NCI-H1105 treated with DMSO at 0.1 percent for 48 hours (cell line): ENCODE results near the gene CD274.
A peak's percentile ranks its signal among the peaks of the same experiment; 100 is the strongest.
"Not testable (repeated sequence)": the region's sequence is repeated elsewhere in the genome, so short reads cannot be mapped to it uniquely, and the experiment has no call there.

Experiments used
- DNase-seq: peaks from one replicate; lab custom pipeline; 2025; lab: John Stamatoyannopoulos, UW

The CD274 gene

DNA sequence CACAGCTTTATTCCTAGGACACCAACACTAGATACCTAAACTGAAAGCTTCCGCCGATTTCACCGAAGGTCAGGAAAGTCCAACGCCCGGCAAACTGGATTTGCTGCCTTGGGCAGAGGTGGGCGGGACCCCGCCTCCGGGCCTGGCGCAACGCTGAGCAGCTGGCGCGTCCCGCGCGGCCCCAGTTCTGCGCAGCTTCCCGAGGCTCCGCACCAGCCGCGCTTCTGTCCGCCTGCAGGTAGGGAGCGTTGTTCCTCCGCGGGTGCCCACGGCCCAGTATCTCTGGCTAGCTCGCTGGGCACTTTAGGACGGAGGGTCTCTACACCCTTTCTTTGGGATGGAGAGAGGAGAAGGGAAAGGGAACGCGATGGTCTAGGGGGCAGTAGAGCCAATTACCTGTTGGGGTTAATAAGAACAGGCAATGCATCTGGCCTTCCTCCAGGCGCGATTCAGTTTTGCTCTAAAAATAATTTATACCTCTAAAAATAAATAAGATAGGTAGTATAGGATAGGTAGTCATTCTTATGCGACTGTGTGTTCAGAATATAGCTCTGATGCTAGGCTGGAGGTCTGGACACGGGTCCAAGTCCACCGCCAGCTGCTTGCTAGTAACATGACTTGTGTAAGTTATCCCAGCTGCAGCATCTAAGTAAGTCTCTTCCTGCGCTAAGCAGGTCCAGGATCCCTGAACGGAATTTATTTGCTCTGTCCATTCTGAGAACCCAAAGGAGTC lies at the start of gene CD274:
CD274 (plus strand) TSS at position 184 of the 733 bp plus-strand sequence. CDS start 5,572 bp downstream, outside the sequence.
- DNase-seq, result peak; percentile 88

DNA sequence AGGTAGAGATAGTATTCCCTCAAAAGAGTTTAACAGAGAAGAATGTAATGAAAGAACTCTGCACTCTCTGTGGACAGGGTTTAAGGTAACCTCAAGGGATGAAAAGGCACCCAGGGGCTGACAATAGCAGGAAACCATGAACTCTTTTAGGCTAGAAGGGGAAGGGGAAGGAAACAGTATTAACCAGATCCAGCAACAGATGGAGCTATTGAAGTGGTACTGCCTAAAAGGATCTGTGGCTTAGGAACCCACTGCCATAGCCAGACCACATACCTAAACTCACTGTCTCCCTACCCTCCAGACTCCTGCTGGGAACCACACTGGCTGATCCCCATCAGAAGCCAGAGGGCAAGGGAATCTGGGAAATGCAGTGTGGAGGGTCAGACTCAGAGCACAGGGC lies 48.1 kb upstream of the CD274 start:
- DNase-seq, result no peak

DNA sequence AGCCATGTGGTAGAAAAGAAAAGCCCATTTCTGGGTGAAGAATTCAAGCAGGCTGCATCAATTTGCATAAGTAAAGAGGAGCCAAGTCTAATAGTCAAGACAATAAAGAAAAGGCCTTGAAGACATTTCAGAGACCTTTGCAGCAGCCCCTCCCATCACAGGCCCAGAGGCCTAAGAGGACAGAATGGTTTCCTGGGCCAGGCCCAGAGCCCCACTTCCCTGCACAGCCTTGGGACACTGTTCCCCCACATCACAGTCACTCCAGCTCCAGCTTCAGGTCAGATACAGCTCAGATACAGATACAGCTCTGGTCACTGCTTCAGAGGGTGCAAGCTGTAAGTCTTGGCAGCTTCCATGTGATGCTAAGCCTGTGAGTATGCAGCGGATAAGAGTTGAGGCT lies 41.7 kb upstream of the CD274 start:
- DNase-seq, result no peak

DNA sequence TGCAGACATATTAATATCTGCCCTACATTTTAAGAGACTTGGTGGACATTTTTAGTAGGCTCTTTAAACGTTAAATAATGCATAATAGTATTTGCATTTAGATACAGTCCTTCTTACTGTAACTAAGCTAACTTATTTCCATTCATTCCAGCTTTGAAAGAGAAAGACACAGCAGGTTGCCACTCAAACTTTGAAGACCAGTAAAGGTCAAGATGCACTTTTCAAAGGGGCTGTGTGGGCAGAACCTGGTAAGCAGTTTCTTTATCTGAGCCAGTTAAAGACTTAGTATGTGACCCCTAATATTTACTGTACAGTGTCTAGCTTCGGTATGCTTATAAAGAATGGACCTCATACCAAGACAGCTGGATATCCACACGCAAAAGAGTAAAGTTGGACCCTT lies 33.4 kb upstream of the CD274 start:
- DNase-seq, result no peak

DNA sequence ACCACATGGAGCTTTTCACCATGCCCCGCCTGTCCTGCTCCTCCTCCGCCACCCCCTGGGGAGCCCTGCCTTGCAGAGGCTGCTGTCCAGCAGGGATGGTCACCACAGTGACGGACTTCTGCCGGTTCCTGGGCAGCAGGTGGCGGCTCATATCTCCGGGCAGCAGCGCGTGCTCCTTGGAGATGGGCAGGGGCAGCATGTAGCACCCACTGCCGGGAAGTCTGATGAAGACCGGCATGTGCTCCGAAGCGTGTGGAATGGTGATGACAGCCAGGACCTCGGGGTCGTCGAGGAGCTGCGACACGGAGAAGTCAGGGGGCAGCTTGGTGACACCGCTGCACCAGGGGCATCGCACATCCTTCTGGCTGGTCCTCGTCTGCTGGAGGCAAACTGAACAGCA lies 31.9 kb upstream of the CD274 start:
- DNase-seq, result no peak

DNA sequence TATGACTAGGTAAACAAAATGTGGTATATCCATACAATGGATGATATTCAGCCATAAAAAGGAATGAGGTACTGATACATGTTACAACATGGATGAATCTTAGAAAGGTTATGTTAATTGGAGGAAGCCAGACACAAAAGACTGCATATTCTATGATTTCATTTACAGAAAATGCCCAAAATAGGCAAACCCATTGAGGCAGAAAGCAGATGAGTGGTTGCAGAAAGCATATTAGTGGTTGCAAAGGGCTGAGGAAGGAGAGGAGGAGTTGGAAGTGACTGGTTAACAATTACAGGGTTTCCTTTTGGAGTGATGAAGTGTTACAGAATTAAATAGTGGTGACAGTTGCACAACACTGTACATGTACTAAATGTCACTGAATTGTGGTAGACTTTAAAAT lies 30.4 kb upstream of the CD274 start:
- DNase-seq, result no peak

DNA sequence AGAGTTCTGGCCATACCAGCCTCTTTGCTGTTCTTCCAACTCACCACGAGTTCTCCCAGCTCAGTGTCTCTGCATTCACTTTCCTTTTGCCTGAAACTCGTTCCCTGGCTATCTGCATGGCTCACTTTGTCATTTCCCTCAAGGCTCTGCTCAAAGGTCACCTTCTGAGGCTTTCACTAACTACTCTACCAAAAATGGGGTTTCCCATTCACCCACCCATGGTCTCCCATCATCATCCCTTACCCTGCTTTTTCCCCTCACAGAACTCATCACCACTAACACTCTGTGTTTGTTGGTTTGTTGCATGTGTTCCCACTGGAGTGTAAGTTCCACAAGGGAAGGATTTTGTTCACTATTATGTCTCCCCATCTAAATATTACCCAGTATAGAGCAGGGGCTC lies 29.2 kb upstream of the CD274 start:
- no peak for DNase-seq

DNA sequence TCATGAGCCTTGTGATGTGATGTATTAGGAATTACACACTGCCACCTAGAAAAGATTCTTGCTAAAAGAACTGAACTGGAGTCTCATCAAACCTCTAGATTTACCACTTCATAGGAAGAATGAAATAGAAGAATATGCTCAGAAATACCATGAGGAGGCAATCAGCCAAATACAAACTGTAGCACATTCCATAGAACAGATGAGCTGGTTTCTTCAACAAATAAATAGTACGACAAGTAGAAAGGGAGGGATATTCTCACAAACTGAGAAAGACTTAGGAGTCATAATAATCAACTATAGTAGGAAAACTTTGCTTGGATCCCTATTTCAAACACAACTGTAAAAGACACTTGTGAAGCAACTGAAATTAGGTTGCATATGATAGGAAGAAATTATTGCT lies 28.1 kb upstream of the CD274 start:
- no peak for DNase-seq

DNA sequence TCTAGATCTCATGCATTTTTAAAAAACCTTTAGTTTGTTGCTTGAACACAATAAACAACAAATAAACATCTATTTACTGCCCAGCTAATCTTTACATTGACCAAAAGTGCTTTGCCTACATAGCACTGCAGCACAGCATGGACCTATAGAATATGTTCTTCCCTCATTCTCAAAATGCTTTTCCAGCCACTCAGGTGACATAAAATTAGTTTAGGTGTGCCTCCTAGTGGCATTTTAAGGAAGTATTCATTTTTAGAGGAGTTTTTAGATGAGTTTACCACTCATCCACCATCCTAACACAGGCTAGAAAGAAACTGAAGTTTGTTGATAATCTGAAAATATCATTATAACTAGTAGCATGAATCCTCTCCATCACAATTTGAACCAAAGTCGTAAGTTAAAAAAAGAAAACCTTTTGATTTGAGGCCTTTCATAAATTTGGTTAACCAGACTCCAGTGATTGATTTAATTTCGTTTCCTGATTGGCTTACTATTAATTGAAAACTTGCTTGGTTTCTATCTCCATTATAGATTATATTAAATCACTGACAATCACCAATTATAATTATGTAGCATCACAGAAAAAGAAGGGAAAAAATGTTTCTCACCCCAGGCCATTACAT lies 25.2 kb upstream of the CD274 start:
- DNase-seq, result peak; percentile 34

DNA sequence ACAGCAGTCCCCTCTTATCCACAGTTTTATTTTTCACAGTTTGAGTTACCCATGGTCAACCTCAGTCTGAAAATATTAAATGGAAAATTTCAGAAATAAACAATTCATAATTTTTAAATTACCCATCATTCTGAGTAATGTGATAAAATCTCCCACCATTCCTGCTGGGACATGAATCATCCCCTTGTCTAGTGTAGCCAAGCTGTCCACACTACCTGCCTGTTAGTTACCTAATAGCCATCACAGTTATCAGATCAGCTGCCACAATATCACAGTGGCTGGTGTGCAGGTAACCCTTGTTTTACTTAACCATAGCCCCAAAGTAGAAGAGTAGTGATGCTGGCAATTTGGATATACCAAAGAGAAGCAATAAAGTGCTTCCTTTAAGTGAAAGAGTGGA lies 23.3 kb upstream of the CD274 start:
- DNase-seq, result no peak

DNA sequence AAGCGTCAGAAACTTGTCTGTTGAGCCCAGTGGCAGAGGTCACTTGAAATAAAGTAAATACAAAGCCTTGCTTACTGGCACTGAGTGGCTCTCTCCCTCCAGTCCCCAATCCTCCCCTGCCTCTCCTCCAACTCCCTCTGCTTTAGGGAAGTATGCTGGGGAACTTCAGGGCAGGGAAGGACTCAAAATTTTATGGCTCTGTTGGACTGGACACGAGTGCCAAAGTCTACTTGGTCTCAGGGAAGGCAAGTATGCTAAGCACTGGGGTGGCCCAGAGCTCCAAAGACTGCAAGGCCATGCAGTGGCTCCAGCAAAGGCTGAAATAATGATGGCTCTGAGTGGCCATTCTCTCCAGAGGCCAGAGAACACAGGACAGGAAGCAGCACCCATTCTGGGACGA lies 22.2 kb upstream of the CD274 start:
- DNase-seq, result no peak

DNA sequence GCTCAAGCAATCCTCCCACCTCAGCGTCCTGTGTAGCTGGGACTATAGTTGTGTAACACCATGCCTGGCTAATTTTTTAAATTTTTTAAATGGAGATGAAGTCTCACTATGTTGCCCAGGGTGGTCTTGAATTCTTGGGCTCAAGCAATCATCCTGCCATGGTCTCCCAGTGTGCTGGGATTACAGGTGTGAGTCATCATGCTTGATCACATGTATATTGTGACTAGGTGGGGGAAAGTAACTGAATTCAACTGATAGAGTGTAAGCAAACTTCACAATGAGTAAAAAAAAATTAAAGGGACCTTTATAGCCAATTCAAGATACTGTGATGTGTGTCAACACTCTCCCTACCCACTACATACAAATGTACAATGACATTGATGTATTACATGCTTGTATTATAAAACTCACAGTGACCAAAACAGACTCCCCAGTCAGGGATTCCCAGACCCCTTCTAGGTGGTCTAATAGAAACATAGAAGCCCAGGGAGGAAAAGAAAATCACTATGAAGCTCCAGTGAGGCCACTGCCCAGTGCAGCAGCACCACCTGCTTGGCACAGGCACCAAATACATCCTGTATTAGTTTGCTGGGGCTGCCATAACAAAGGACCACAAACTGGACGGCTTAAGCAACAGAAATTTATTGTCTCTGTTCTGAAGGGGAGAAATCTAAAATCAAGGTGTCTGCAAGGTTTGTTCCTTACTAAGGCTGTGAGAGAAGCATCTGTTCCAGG lies 21.4 kb upstream of the CD274 start:
- DNase-seq, result no peak

DNA sequence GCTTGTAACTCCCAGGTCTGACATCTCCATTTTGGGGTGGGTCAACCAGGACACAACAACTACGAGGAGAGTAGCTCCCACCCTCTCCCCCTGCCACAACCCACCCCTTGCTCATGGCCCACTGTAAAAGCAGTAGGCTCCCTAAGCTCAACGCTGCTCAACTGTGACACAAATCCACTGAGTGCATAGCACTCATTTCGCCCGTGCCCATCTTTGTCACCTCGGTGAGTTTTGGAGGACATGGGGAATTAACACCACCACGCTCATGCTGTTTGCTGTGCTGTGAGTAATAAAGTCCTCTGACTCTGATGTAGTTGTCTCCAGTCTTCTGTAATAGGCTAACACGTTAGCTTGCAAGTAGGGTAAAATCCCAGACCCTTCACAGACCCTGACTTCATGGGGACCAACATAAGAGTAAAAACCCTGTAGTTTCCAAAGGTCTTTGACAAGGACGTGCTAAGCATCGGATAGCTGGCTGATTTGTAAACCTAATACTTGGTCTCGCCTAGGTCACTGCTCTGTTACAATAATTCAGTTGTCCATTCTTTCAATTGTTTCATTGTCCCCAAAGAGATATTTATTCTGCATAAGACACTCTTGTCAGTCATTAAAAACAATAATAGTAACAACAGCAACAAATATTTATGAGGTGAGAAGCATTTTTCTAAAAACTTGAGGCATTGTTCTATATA lies 20.3 kb upstream of the CD274 start:
- no peak for DNase-seq

DNA sequence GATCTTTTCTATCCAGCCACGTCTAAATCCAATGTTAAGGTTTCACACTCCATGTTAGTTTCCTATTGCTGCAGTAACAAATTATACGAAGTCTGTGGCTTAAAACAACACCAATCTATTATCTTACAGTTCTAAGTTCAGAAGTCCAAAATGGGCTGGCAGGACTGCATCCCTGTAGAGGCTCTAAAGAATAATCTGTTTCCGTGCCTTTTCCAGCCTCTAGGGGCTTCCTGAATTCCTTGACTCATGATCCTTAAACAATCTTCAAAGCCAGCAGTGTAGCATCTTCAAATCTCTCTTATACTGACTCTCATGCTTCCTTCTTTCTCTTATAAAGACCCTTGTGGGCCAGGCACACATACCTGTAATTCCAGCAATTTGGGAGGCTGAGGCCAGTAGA lies 19.4 kb upstream of the CD274 start:
- no peak for DNase-seq

DNA sequence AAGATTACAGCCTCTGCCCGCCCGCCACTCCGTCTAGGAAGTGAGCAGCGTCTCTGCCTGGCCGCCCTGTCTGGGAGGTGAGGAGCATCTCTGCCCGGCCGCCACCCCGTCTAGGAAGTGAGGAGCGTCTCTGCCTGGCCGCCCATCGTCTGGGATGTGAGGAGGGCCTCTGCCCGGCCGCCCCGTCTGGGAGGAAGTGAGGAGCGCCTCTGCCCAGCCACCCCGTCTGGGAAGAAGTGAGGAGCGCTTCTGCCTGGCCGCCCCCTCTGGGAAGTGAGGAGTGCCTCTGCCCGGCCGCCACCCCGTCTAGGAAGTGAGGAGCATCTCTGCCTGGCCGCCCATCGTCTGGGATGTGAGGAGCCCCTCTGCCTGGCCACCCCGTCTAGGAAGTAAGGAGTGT lies 17.5 kb upstream of the CD274 start:
- not testable (repeated sequence) for DNase-seq

DNA sequence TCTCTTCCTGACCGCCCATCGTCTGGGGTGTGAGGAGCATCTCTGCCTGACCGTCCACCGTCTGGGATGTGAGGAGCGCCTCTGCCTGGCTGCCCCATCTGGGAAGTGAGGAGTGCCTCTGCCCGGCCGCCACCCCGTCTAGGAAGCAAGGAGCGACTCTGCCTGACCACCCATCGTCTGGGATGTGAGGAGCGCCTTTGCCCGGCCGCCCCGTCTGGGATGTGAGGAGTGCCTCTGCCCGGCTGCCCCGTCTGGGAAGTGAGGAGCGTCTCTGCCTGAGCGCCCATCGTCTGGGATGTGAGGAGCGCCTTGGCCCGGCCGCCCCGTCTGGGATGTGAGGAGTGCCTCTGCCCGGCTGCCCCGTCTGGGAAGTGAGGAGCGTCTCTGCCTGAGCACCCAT lies 17.0 kb upstream of the CD274 start:
- not testable (repeated sequence) for DNase-seq

DNA sequence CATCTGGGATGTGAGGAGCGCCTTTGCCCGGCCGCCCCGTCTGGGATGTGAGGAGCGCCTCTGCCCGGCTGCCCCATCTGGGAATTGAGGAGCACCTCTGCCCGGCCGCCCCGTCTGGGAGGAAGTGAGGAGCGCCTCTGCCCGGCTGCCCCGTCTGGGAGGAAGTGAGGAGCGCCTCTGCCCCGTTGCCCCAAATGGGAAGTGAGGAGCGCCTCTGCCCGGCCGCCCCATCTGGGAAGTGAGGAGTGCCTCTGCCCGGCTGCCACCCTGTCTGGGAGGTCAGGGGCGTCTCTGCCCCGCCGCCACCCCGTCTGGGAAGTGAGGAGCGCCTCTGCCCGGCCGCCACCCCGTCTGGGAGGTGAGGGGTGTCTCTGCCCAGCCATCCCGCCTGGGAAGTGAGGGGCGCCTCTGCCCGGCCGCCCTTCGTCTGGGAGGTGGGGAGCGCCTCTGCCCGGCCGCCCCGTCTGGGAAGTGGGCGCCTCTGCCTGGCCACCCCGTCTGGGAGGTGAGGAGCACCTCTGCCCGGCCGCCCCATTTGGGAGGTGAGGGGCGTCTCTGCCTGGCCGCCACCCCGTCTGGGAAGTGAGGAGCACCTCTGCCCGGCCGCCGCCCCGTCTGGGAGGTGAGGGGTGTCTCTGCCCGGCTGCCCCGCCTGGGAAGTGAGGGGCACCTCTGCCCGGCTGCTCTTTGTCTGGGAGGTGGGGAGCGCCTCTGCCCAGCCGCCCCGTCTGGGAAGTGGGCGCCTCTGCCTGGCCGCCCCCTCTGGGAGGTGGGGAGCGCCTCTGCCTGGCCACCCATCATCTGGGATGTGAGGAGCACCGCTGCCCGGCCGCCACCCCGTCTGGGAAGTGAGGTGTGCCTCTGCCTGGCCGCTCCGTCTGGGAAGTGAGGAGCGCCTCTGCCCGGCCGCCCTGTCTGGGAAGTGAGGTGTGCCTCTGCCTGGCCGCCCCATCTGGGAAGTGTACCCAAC lies 16.2 kb upstream of the CD274 start:
- not testable (repeated sequence) for DNase-seq

DNA sequence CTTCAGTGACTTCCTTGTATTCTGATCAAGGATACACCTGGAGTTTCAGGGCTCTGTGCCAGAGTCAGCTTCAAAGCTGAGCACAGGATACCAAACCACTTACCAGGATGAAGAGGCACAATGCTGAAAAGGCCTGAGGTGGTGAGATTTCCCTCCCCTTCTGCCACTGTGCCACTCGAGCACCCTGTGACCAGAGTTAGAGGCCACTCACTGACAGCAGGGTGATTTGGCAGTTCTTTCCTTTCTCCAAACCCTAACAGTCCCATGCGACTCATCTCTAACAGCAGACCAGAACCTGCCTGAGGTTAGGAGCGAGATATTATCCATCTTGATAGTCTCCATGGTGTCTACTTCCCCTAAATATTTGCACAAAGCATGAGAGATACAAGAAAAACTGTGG lies 14.4 kb upstream of the CD274 start:
- peak; percentile 5 for DNase-seq

DNA sequence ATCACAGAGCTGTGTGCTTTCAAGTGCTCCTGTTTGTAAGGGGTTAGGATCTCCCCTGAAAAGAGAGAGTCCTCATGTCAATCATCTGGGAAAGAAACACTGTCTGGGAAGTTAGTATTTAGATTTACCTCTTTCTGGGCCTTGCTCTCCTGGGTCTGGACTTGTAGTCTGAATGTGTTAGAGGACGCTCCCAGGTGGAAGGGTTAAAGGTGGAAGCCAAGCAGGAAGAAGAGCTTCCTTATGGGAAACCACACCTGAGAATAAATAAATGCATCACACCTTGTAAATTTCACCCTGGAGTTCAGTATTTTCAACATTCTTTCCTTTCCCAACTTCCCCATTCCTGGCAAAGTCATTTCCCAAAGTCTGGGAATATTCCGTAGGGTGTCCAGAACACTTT lies 13.9 kb upstream of the CD274 start:
- no peak for DNase-seq

DNA sequence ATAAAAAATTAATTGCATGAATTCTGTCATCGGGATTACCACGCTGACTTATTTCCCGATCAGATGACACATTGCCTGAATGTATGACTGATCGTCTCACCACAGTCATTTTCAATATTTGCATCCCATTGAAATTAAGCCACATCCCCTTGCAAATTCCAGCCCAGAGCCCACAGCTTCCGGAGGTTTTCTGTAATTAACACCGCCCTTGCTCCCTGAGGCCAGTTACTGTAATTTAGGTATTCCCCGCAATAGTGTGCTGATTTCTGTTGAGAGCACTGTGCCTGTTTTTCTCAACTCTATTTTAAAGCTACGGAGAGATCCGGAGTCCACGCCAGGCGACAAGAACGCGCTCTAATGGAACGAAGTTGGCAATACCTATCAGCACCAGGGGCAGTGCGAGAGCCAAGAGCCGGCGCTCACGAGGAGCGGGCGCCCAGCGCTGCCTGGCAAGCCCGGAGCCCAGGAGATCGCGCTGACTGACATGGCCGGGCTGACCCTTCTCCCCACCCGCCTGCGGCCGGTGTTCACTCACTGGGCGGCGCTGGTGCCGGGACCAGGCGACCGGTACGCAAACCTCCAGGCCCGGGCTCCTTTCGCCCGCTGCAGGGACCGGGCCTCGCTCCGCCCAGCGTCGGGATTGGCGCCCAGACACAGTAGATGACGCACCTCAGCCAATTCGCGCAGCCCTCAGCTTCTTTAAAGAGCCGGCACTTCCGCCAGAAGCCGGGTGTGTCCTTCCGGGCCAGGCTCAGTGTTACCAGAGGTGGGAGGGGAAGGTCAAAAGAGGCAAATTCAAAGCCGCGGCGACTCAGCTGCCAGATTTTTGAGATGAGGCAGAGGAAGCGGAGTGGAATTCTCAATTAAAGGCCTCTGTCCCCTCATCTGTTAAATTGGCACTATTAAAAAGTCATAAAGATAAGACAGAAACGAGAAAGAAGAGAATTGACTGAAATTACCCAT lies 12.8 kb upstream of the CD274 start, which contains the start of gene PLGRKT:
PLGRKT (minus strand) TSS at position 672 of the 963 bp plus-strand sequence. CDS start 5,948 bp downstream, outside the sequence.
- DNase-seq, result peak; percentile 95
